ENCODE results near the gene CHST4.

- no peak for TF ChIP-seq POLR2A (IDR thresholded peaks at IDR 0.05)
- TF ChIP-seq, protein P1, sequence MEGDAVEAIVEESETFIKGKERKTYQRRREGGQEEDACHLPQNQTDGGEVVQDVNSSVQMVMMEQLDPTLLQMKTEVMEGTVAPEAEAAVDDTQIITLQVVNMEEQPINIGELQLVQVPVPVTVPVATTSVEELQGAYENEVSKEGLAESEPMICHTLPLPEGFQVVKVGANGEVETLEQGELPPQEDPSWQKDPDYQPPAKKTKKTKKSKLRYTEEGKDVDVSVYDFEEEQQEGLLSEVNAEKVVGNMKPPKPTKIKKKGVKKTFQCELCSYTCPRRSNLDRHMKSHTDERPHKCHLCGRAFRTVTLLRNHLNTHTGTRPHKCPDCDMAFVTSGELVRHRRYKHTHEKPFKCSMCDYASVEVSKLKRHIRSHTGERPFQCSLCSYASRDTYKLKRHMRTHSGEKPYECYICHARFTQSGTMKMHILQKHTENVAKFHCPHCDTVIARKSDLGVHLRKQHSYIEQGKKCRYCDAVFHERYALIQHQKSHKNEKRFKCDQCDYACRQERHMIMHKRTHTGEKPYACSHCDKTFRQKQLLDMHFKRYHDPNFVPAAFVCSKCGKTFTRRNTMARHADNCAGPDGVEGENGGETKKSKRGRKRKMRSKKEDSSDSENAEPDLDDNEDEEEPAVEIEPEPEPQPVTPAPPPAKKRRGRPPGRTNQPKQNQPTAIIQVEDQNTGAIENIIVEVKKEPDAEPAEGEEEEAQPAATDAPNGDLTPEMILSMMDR (IDR thresholded peaks at IDR 0.05), result no peak
Observed at GRCh38 chr16:71493213-71493612, 33.0 kb upstream of the CHST4 start.
